ENCODE results near the gene GPR152.

- TF ChIP-seq CTCF (IDR thresholded peaks at IDR 0.05) (peak; percentile 28 to 76 (median 38)), POLR2A (IDR thresholded peaks at IDR 0.05) (peak; percentile 67)
Observed at GRCh38 chr11:67401495-67402191, 50.9 kb downstream of the GPR152 start, which contains the start of gene PPP1CA.

Data from right lobe of liver (tissue), 4 donors.